Measurements from ENCODE around the gene SLIT2.

The SLIT2 gene

DNA sequence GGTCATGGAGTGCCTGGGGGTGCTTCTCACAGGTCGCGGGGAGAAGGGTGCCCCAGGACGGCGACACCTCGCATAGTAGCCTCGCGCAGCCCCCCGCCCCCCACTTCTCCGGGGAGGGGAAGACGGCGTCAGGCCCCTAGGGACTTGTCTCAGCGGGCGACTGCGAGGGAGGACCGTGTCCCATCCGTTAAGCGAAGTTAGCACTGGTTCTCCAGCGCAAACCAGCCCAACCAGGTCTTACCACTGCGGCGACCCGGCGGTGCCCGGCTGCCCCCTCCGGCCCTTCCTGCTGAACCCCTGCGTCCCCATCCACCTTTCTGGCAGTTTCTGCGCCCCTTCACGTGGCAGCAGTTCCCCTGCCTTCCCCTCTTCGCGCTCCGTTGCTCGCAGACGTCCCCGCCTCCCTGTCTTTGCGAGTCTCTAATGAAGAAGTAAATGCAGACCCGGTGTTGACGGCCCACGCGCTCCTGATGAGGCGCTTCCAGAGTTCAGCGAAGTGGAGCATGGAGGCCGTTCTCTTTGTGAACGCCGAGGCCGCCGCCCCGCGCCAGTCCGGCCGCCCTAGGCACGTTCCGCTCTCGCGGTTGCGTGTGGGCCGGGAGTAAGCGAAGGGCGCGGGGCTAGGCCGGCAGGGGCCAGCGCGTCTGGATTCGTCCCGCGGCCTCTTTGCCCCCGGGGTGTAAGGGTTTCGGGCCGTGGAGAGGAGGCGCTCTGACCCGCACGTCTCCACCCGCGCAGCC, 3.0 kb downstream of the SLIT2 start:
- TF ChIP-seq, protein P1, sequence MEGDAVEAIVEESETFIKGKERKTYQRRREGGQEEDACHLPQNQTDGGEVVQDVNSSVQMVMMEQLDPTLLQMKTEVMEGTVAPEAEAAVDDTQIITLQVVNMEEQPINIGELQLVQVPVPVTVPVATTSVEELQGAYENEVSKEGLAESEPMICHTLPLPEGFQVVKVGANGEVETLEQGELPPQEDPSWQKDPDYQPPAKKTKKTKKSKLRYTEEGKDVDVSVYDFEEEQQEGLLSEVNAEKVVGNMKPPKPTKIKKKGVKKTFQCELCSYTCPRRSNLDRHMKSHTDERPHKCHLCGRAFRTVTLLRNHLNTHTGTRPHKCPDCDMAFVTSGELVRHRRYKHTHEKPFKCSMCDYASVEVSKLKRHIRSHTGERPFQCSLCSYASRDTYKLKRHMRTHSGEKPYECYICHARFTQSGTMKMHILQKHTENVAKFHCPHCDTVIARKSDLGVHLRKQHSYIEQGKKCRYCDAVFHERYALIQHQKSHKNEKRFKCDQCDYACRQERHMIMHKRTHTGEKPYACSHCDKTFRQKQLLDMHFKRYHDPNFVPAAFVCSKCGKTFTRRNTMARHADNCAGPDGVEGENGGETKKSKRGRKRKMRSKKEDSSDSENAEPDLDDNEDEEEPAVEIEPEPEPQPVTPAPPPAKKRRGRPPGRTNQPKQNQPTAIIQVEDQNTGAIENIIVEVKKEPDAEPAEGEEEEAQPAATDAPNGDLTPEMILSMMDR (IDR thresholded peaks at IDR 0.05) = no peak
- no peak for DNase-seq (ENCODE audit: low spot score)
- Histone ChIP-seq H3K4me3 (peak overlapping the region; percentile 79), H3K27ac (peak overlapping the region; percentile 11 to 70)

DNA sequence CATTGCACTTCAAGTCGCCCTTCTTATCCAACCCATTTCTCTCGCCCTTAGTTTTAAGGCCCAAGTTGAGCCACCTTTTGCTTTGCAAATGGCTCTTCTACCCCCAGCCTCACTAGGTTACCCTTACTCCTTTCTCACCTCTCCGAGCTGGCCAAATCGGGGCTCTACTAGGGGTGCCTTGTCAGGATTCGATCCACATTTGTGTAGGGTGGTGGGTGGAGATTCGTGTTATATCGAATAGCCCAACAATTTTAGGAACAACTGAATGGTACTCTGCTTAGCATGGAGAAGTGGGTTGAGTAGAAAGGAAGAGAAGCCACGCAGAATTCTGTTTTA, 3.5 kb downstream of the SLIT2 start:
- Histone ChIP-seq H3K4me3 (peak overlapping the region; percentile 79), H3K27ac (peak overlapping the region; percentile 11 to 70)
- TF ChIP-seq, protein P1 (IDR thresholded peaks at IDR 0.05) = no peak
- no peak for DNase-seq (ENCODE audit: low spot score)

DNA sequence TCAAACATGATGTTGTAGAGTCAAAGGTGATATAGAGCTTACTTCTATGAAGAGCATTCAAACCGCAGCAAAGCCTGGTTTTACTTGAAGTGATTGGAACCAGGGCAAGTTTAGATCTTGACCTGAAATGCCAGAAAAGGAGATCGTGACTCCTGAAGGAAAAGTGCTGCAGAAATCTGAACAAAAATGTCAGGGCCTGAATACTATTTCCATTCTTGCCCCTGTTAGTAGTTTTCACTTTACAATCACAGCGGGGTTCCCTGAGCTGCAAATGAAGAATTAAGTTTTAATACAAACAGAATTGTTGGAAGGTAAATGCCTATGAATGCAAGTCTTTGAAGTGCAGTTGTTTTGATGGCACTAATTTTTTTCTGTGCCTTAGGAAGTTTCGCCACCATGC, 4.1 kb downstream of the SLIT2 start:
- TF ChIP-seq, protein P1 (IDR thresholded peaks at IDR 0.05) = no peak
- Histone ChIP-seq H3K4me3 (peak overlapping the region; percentile 79), H3K27ac (no peak overlapping the region)
- DNase-seq (ENCODE audit: low spot score) = no peak

DNA sequence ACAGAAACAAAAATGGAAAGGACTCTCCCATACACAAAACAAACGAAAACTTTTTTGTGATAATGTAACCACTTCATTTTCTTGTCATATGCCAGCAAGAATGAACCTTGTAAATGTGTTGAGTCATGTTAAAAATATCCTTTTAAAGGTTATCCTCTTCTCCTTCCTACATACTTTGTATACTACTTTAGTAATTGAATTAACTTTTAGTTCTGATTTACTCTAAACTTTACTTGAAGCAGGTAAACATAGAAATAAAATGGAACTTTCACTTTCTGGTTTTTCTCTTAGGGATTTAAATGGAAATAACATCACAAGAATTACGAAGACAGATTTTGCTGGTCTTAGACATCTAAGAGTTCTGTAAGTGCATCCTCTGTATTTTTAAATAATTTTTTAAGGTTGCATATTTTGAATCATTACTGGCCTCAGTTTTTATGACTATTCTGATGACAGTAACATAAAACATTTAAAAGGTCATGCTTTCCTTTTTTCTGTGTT, 4.7 kb downstream of the SLIT2 start:
- peak overlapping the region; percentile 79 for H3K4me3 ChIP-seq
- no peak overlapping the region for H3K27ac ChIP-seq
- TF ChIP-seq, protein P1 (IDR thresholded peaks at IDR 0.05) = no peak
- no peak for DNase-seq (ENCODE audit: low spot score)

DNA sequence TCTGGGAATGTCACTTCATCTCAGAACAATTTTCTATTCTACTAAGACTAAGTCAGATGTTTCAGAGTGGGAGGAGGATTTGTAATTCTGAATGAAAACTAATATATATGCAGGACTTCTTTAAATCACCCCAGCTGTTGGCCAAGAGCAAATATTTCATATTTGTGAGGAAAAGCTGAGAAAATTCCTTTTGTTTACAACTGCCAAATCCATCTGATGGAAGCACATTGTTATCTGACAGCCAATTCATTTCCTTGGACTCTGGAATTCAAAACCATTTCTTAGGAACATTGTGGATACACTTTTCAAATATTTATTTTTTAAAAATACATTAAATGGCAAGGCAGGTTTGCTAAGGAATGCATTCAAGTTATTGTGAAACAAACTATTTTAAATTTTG, 8.0 kb downstream of the SLIT2 start:
- TF ChIP-seq, protein P1 (IDR thresholded peaks at IDR 0.05) = no peak
- no peak overlapping the region for H3K27ac ChIP-seq
- DNase-seq (ENCODE audit: low spot score) = no peak
- no peak overlapping the region for H3K4me3 ChIP-seq

DNA sequence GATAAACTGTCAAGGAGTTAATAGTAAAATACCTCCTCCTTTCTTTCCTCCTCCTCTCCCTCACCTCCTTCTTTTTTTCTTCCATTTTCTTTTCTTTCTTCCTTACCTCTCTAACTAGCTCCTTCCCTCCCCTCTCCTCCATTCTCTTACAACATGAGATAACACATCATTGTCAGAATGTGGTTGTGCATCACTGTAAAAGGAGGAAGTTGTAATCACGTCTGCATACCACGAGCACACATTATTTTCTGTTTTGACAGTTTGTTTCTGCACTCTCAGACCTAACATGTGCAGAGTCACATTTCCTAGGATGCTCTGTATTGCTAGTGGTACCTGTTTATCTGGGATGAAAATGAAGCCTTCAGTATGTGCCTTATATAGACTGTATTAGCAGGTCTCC, 9.1 kb downstream of the SLIT2 start:
- DNase-seq (ENCODE audit: low spot score) = no peak
- no peak overlapping the region for H3K4me3 ChIP-seq
- no peak overlapping the region for H3K27ac ChIP-seq
- TF ChIP-seq, protein P1 (IDR thresholded peaks at IDR 0.05) = no peak

DNA sequence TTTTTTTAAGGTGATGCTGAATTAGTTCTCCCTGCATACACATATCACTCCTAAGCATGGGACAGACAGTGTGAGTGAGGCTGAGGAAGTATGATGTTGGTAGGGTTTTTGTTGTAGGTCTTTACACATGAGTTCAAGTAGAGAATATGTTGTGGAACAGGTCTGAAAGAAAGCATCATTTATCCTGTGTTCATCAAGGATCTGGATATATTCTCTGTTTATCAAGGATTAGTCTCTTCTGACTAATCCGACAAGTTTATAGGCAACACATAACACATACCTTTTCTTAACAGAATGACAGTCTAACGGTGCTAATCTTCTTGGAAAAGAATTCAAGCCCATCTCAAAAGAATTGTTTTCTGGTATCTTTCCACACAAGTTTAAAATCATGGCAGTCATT, 10.5 kb downstream of the SLIT2 start:
- no peak for DNase-seq (ENCODE audit: low spot score)

More for the DNA sequence above, 10.5 kb downstream of the SLIT2 start:
- TF ChIP-seq, protein P1 (IDR thresholded peaks at IDR 0.05) = no peak
- H3K4me3 ChIP-seq = no peak overlapping the region
- no peak overlapping the region for H3K27ac ChIP-seq

Measured in coronary artery (tissue), 2 donors.